Measurements from ENCODE around the gene RARRES2. TPM values are rescaled to one million over a fixed set of nuclear protein-coding genes. Genes with fewer than 3 reads are reported as not detected.
A peak's percentile ranks its signal among the peaks of the same experiment; 100 is the strongest.

The RARRES2 gene
- total and polyA plus RNA-seq, 2 of the 13 experiments (the other 11 are each of a cell fraction or from before 2014, with no cell fraction given), result 134 to 172 TPM

DNA sequence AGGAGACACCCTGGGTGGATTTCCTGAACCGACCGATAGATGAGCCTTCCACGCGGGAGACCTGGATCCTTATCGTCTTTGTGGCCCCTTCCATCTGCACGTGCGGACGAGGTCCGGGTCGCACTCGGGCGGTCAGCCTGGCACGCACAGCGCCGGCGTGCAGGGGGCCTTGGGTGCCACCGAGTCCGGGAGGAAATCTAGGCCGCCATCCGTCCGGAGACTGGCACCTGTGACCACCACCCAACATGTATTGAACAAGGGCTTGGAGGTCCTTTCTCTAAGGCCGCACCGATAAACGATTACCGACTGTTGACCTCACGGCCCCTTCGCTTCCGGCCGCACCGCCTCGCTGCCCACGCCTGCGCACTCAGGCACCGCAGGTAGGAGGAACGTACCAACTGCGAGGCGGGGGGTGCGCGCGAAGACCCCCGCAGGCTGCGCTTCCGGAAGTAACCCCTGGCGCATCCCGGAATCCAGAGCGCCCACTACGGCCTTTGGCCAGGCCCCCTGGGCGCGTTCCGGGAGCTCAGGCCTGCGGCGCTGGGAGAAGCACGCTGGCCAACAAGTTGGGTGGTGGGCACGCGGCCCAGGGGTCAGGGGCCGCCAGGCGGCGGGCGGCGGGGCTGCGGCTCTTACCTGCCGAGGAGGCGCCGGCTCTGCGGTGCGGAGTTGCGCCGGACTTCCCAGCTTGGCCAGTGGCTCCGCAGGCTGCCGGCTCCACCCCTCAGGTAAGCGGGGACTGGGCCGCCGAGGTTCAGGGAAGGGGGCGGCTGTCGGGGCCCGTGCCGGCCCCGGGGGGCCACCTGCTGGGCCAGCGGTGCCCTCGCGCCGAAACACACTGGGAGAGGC lies 18.4 kb downstream of the RARRES2 start, which contains the start of the genes ACTR3C and LRRC61 (continued):
- TF ChIP-seq PRDM15 (CRISPR knock-in tag; IDR thresholded peaks at IDR 0.05), result peak; percentile 63; the same call in 1 of the 2 replicates
- TF ChIP-seq TAF1 (CRISPR knock-in tag; IDR thresholded peaks at IDR 0.05), result peak; percentile 89
- TF ChIP-seq, protein P1, sequence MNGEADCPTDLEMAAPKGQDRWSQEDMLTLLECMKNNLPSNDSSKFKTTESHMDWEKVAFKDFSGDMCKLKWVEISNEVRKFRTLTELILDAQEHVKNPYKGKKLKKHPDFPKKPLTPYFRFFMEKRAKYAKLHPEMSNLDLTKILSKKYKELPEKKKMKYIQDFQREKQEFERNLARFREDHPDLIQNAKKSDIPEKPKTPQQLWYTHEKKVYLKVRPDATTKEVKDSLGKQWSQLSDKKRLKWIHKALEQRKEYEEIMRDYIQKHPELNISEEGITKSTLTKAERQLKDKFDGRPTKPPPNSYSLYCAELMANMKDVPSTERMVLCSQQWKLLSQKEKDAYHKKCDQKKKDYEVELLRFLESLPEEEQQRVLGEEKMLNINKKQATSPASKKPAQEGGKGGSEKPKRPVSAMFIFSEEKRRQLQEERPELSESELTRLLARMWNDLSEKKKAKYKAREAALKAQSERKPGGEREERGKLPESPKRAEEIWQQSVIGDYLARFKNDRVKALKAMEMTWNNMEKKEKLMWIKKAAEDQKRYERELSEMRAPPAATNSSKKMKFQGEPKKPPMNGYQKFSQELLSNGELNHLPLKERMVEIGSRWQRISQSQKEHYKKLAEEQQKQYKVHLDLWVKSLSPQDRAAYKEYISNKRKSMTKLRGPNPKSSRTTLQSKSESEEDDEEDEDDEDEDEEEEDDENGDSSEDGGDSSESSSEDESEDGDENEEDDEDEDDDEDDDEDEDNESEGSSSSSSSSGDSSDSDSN (CRISPR knock-in tag; IDR thresholded peaks at IDR 0.05), result peak; percentile 90
- TF ChIP-seq RFXANK (CRISPR knock-in tag; IDR thresholded peaks at IDR 0.05), result no peak; the same call in 1 of the 2 replicates
- TF ChIP-seq ZNF761 (CRISPR knock-in tag; conservative IDR thresholded peaks at IDR 0.05), result peak; percentile 73; the same call in 1 of the 2 replicates
- TF ChIP-seq KAT8 (CRISPR knock-in tag; IDR thresholded peaks at IDR 0.05), result peak; percentile 94
- TF ChIP-seq ZNF841 (CRISPR knock-in tag; IDR thresholded peaks at IDR 0.05; ENCODE audit: borderline replicate concordance), result 0 out of 2 replicates have a peak, but pooled peaks have one; percentile 48
- no peak; the same call in 1 of the 2 replicates for TF ChIP-seq ZNF567 (CRISPR knock-in tag; IDR thresholded peaks at IDR 0.05; ENCODE audit: borderline replicate concordance)
- peak; percentile 61; the same call in 1 of the 2 replicates for TF ChIP-seq THRA (CRISPR knock-in tag; IDR thresholded peaks at IDR 0.05; ENCODE audit: borderline replicate concordance)
- peak; percentile 85; the same call in 1 of the 2 replicates for TF ChIP-seq CC2D1A (CRISPR knock-in tag; IDR thresholded peaks at IDR 0.05)
- TF ChIP-seq ZNF138 (CRISPR knock-in tag; IDR thresholded peaks at IDR 0.05; ENCODE audit: low read depth), result peak; percentile 69; the same call in 1 of the 2 replicates
- TF ChIP-seq CENPX (CRISPR knock-in tag; IDR thresholded peaks at IDR 0.05), result no peak
- peak; percentile 79 for TF ChIP-seq RARA (CRISPR knock-in tag; IDR thresholded peaks at IDR 0.05)
- peak; percentile 69 for TF ChIP-seq ZSCAN31 (CRISPR knock-in tag; IDR thresholded peaks at IDR 0.05; ENCODE audit: low read depth)
- no peak for TF ChIP-seq ZNF3 (CRISPR knock-in tag; IDR thresholded peaks at IDR 0.05)
- TF ChIP-seq ZNF746 (CRISPR knock-in tag; IDR thresholded peaks at IDR 0.05), result no peak
- 0 out of 2 replicates have a peak, but pooled peaks have one; percentile 23 for TF ChIP-seq DPF2 (CRISPR knock-in tag; IDR thresholded peaks at IDR 0.05; ENCODE audit: borderline replicate concordance, low read depth)
- peak; percentile 79; the same call in 1 of the 2 replicates for TF ChIP-seq IRF2 (CRISPR knock-in tag; IDR thresholded peaks at IDR 0.05)
- TF ChIP-seq ZNF709 (CRISPR knock-in tag; IDR thresholded peaks at IDR 0.05), result peak; percentile 61; the same call in 1 of the 2 replicates
- 0 out of 2 replicates have a peak, but pooled peaks have one; percentile 74 for TF ChIP-seq HNRNPL (IDR thresholded peaks at IDR 0.05; ENCODE audit: low read depth, low read length)
- TF ChIP-seq, protein P2, sequence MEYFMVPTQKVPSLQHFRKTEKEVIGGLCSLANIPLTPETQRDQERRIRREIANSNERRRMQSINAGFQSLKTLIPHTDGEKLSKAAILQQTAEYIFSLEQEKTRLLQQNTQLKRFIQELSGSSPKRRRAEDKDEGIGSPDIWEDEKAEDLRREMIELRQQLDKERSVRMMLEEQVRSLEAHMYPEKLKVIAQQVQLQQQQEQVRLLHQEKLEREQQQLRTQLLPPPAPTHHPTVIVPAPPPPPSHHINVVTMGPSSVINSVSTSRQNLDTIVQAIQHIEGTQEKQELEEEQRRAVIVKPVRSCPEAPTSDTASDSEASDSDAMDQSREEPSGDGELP (IDR thresholded peaks at IDR 0.05; ENCODE audit: borderline replicate concordance, low read depth), result peak; percentile 38; the same call in 1 of the 2 replicates

Data from HepG2 (cell line).